GM20000 (cell line): Measurements from ENCODE around the gene PCED1A.

Experiments
- DNase-seq: peaks from one replicate; pipeline ENCODE4 v3.0.0; 2012; ENCODE audit warnings: low spot score
- TF ChIP-seq, protein P1 (sequence below): IDR thresholded peaks from 2 replicates; pipeline ENCODE4 v1.5.1; 2012; ENCODE audit warnings: mild to moderate bottlenecking, control low read depth; ENCODE audit errors: extremely low read depth, missing control alignments

PCED1A gene

DNA sequence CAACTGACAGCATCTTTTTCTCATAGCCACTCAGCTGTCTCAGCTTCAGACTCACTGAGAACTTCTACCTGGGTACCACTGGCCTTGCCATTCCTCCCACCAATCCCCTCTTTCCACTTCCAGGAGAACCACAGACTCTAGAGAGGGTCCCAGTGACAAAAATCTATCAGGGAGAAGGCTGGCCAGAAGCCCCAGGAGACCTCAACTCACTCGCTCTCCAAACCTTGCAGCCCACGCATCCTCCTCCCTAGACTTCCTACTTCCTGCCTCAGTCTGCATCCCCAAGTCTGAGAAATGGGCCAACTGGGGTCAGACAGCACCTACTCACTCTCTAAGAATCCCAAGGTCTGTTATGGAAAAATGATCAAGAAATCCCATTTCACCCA is 23.1 kb downstream of the PCED1A start:
- TF ChIP-seq, protein P1, sequence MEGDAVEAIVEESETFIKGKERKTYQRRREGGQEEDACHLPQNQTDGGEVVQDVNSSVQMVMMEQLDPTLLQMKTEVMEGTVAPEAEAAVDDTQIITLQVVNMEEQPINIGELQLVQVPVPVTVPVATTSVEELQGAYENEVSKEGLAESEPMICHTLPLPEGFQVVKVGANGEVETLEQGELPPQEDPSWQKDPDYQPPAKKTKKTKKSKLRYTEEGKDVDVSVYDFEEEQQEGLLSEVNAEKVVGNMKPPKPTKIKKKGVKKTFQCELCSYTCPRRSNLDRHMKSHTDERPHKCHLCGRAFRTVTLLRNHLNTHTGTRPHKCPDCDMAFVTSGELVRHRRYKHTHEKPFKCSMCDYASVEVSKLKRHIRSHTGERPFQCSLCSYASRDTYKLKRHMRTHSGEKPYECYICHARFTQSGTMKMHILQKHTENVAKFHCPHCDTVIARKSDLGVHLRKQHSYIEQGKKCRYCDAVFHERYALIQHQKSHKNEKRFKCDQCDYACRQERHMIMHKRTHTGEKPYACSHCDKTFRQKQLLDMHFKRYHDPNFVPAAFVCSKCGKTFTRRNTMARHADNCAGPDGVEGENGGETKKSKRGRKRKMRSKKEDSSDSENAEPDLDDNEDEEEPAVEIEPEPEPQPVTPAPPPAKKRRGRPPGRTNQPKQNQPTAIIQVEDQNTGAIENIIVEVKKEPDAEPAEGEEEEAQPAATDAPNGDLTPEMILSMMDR: no peak
- no peak for DNase-seq

DNA sequence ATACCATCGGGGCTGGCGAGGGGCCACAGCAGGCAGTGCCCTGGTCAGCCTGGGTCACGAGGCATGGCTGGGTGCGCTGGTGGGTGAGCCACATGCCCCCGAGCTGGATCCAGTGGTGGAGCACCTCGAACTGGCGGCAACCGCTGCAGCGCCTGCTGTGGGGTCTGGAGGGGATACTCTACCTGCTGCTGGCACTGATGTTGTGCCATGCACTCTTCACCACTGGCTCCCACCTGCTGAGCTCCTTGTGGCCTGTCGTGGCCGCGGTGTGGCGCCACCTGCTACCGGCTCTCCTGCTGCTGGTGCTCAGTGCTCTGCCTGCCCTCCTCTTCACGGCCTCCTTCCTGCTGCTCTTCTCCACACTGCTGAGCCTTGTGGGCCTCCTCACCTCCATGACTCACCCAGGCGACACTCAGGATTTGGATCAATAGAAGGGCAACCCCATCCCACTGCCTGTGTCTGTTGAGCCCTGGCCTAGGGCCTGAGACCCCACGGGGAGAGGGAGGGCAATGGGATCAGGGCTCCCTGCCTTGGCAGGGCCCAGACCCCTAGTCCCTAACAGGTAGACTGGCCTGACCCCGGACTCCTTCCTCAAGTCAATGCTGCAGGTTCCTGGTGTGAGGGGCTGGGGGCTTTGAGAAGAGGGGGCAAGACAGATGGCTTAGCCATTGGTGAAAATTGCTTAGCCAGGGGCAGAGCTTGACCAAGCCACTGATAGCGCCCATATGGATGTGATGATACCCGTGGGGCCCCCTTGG is 23.7 kb downstream of the PCED1A start:
- DNase-seq: no peak
- TF ChIP-seq, protein P1: no peak

DNA sequence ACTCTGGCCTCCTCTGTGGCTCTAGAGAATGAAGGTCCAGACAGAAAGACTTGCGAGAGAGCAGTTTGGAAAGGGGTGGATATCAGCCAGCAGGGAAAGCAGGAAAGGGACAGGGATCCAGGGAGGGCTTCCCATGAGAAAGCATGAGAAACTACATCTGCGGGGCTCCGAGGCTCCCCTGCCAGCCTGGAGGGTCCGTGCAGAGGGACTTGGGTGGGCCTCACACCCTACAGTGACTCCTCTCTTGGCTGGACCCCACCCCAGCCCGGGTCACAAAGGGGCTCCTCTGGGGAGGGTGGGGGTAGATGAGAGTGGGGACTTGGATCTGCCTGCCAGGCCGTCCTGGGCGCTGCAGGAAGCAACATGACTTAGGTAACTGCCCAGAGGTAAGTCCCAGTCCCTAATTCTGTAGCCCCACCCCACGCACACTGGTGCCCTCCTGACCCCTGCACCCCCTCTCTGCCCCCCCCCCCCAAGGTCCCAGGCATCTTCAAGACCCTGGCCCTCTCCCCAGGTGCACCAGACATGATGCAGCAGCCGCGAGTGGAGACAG is 24.3 kb downstream of the PCED1A start, which contains the start of gene TMEM239:
TSS of gene TMEM239 (plus strand) at position 335 of the 553 bp plus-strand sequence. CDS start at position 526, 191 bp downstream.
- TF ChIP-seq, protein P1: no peak
- no peak for DNase-seq

DNA sequence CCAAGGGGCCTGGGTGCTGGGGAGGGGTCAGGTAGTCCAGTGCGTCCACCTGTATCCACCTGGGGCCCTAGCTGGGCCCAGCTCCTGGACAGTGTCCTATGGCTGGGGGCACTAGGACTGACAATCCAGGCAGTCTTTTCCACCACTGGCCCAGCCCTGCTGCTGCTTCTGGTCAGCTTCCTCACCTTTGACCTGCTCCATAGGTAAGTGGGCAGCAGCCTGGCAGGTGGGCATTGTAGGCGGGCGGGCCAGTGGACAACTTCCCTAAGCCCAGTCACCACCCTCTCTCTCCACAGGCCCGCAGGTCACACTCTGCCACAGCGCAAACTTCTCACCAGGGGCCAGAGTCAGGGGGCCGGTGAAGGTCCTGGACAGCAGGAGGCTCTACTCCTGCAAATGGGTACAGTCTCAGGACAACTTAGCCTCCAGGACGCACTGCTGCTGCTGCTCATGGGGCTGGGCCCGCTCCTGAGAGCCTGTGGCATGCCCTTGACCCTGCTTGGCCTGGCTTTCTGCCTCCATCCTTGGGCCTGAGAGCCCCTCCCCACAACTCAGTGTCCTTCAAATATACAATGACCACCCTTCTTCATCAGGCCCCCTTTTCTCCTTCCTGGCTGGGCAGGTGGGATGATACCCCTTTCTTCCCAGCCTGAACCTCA is 25.1 kb downstream of the PCED1A start:
- TF ChIP-seq, protein P1: no peak
- no peak for DNase-seq

DNA sequence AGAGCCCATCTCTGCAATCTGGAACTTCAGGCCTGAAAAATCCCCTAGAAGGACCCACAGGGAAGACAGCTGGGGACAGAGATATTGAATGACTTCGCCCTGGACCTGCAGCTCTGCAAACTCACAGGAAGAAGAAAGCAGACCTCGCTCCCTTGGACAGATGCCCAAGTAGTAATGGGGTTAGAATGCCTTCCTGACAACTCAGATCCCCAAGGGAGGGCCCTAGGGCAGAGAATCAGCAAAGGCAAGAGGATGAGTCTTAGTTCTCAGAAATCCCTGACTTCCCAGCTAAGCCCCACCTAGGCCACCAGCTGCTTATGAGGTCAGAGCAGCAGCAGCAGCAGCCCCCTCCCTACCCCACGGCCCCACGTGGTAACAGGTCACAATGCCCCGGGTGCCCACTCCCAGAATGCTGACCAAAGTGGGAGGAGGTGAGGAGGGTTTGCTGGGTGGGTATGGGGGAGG is 25.8 kb downstream of the PCED1A start, which contains the start of gene C20orf141:
TSS of gene C20orf141 (plus strand) at position 401 of the 465 bp plus-strand sequence. CDS start 198 bp downstream, outside the sequence.
- no peak for DNase-seq
- TF ChIP-seq, protein P1: no peak

DNA sequence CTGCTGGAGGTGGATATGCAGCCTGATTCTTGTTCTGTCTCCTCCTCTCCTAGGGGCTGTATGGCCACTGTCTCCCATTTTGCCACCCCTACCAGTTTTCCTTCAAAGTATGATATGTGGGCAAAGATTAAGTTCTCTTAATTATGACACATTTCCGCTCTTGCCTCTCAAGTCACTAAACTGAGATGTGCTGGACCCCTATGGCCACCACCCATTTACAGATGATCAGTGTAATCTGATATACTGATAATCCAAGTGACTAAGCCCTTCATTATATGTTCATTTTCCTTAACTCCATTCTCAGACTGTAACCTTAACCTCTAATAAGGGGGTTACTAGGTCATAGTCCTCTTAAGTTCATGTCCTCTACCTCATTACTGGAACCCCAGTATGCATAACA is 26.4 kb downstream of the PCED1A start:
- TF ChIP-seq, protein P1: no peak
- DNase-seq: no peak

DNA sequence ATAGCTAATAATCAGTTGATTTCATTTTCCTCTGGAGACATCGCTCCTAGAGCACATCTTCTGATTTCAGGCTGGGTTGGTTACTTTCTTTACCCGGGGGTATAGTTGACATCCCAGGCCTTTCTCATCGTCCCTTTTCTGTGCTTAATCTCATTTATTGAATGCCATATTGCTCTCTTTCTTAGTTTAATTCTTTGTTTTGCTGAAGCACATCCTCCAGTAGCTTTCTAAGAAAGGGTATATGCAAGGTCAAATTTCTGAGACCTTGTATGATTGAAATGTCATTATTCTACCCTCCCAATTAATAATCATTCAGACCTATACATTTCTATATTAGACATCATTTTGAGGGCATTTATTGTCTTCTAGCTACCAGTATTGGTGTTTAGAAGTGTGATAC is 28.3 kb downstream of the PCED1A start:
- DNase-seq: no peak
- TF ChIP-seq, protein P1: no peak
